ENCODE measurements around the gene DHDDS.

GRCh38 chr1:26470878-26471497 lies 38.9 kb downstream of the DHDDS start:
- TF ChIP-seq, protein P1, sequence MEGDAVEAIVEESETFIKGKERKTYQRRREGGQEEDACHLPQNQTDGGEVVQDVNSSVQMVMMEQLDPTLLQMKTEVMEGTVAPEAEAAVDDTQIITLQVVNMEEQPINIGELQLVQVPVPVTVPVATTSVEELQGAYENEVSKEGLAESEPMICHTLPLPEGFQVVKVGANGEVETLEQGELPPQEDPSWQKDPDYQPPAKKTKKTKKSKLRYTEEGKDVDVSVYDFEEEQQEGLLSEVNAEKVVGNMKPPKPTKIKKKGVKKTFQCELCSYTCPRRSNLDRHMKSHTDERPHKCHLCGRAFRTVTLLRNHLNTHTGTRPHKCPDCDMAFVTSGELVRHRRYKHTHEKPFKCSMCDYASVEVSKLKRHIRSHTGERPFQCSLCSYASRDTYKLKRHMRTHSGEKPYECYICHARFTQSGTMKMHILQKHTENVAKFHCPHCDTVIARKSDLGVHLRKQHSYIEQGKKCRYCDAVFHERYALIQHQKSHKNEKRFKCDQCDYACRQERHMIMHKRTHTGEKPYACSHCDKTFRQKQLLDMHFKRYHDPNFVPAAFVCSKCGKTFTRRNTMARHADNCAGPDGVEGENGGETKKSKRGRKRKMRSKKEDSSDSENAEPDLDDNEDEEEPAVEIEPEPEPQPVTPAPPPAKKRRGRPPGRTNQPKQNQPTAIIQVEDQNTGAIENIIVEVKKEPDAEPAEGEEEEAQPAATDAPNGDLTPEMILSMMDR (IDR thresholded peaks at IDR 0.05; ENCODE audit: low read depth, low read length), result no peak
- no peak for TF ChIP-seq POLR2A (IDR thresholded peaks at IDR 0.05; ENCODE audit: extremely low read depth, insufficient read length)

Data from NB4 (cell line).